HG03039 (cell line): ENCODE measurements around the gene CACNA1E.

Experiments
- ATAC-seq: cut with Tn5 transposase; IDR thresholded peaks from one replicate; pipeline ENCODE4 v1.9.1; 2021; ENCODE audit warnings: mild to moderate bottlenecking, moderate library complexity; ENCODE audit not compliant: unreplicated experiment

The CACNA1E gene

GRCh38 chr1:181626279-181626938 lies 143.1 kb downstream of the CACNA1E start:
- ATAC-seq, result no peak

GRCh38 chr1:181630398-181630797 lies 147.1 kb downstream of the CACNA1E start:
- ATAC-seq, result no peak

GRCh38 chr1:181630838-181631237 lies 147.5 kb downstream of the CACNA1E start:
- no peak for ATAC-seq

GRCh38 chr1:181632492-181632891 lies 149.2 kb downstream of the CACNA1E start:
- no peak for ATAC-seq

- ATAC-seq, result no peak
Measured at GRCh38 chr1:181632960-181633359, 149.6 kb downstream of the CACNA1E start.

- no peak for ATAC-seq
Measured at GRCh38 chr1:181635110-181635509, 151.8 kb downstream of the CACNA1E start.

- ATAC-seq, result no peak
Measured at GRCh38 chr1:181637998-181638397, 154.7 kb downstream of the CACNA1E start.

GRCh38 chr1:181640956-181641355 lies 157.6 kb downstream of the CACNA1E start:
- no peak for ATAC-seq

GRCh38 chr1:181643631-181644030 lies 160.3 kb downstream of the CACNA1E start:
- ATAC-seq, result no peak

GRCh38 chr1:181645171-181645570 lies 161.9 kb downstream of the CACNA1E start:
- no peak for ATAC-seq

- no peak for ATAC-seq
Measured at GRCh38 chr1:181646710-181647109, 163.4 kb downstream of the CACNA1E start.

GRCh38 chr1:181647314-181648035 lies 164.2 kb downstream of the CACNA1E start:
- no peak for ATAC-seq

- no peak for ATAC-seq
Measured at GRCh38 chr1:181651276-181651675, 168.0 kb downstream of the CACNA1E start.

- ATAC-seq, result no peak
Measured at GRCh38 chr1:181655756-181656155, 172.4 kb downstream of the CACNA1E start.

GRCh38 chr1:181656491-181656890 lies 173.2 kb downstream of the CACNA1E start:
- no peak for ATAC-seq

GRCh38 chr1:181658581-181658980 lies 175.3 kb downstream of the CACNA1E start:
- no peak for ATAC-seq

- ATAC-seq, result no peak
Measured at GRCh38 chr1:181659321-181659957, 176.1 kb downstream of the CACNA1E start.

- ATAC-seq, result no peak
Measured at GRCh38 chr1:181660621-181661020, 177.3 kb downstream of the CACNA1E start.

GRCh38 chr1:181661569-181661968 lies 178.3 kb downstream of the CACNA1E start:
- ATAC-seq, result no peak

- ATAC-seq, result no peak
Measured at GRCh38 chr1:181662606-181663005, 179.3 kb downstream of the CACNA1E start.

GRCh38 chr1:181664543-181664942 lies 181.2 kb downstream of the CACNA1E start:
- no peak for ATAC-seq

- no peak for ATAC-seq
Measured at GRCh38 chr1:181669246-181669645, 185.9 kb downstream of the CACNA1E start.
